GM12865 (cell line): Measurements from ENCODE around the gene TMTC1.

ENCODE experiments used
- DNase-seq: peaks from one replicate; pipeline ENCODE4 v3.0.0; 2010; ENCODE audit warnings: low read depth
- H3K4me3 ChIP-seq: 2 replicates; pipeline ENCODE4 v1.5.1; 2011; ENCODE audit warnings: mild to moderate bottlenecking, low read depth, low read length, control low read depth
- CTCF ChIP-seq: IDR thresholded peaks from 2 replicates; pipeline ENCODE4 v1.5.1; 2011; ENCODE audit warnings: low read length, control low read depth, low read depth, inconsistent platforms; ENCODE audit not compliant: insufficient read depth; ENCODE audit errors: missing control alignments

TMTC1 gene

GRCh38 chr12:29707846-29708245, 75.9 kb downstream of the TMTC1 start:
- no peak overlapping the region for H3K4me3 ChIP-seq
- no peak for TF ChIP-seq CTCF
- no peak for DNase-seq

GRCh38 chr12:29706311-29706710, 77.4 kb downstream of the TMTC1 start:
- no peak for DNase-seq
- TF ChIP-seq CTCF, result no peak
- no peak overlapping the region for H3K4me3 ChIP-seq

GRCh38 chr12:29703528-29703927, 80.2 kb downstream of the TMTC1 start:
- no peak for DNase-seq
- no peak for TF ChIP-seq CTCF
- no peak overlapping the region for H3K4me3 ChIP-seq

GRCh38 chr12:29702972-29703371, 80.8 kb downstream of the TMTC1 start:
- DNase-seq, result no peak
- H3K4me3 ChIP-seq, result no peak overlapping the region
- no peak for TF ChIP-seq CTCF

- H3K4me3 ChIP-seq, result no peak overlapping the region
- TF ChIP-seq CTCF, result no peak
- no peak for DNase-seq
Measured at GRCh38 chr12:29702222-29702621, 81.5 kb downstream of the TMTC1 start.

- no peak for TF ChIP-seq CTCF
- no peak overlapping the region for H3K4me3 ChIP-seq
- DNase-seq, result no peak
Measured at GRCh38 chr12:29700761-29701481, 82.8 kb downstream of the TMTC1 start.

GRCh38 chr12:29698756-29699155, 85.0 kb downstream of the TMTC1 start:
- TF ChIP-seq CTCF, result no peak
- DNase-seq, result no peak

More at GRCh38 chr12:29698756-29699155, 85.0 kb downstream of the TMTC1 start:
- H3K4me3 ChIP-seq, result no peak overlapping the region
